NOMO-1 (cell line): ENCODE results near the gene SAE1.
"Not testable (repeated sequence)": the region's sequence is repeated elsewhere in the genome, so short reads cannot be mapped to it uniquely, and the experiment has no call there.

ENCODE experiments used
- DNase-seq, 2 experiments: peaks; one replicate each; lab custom pipeline; 2025; ENCODE audit not compliant: unreplicated experiment in 2 of 2; lab: John Stamatoyannopoulos, UW

SAE1 gene

DNA sequence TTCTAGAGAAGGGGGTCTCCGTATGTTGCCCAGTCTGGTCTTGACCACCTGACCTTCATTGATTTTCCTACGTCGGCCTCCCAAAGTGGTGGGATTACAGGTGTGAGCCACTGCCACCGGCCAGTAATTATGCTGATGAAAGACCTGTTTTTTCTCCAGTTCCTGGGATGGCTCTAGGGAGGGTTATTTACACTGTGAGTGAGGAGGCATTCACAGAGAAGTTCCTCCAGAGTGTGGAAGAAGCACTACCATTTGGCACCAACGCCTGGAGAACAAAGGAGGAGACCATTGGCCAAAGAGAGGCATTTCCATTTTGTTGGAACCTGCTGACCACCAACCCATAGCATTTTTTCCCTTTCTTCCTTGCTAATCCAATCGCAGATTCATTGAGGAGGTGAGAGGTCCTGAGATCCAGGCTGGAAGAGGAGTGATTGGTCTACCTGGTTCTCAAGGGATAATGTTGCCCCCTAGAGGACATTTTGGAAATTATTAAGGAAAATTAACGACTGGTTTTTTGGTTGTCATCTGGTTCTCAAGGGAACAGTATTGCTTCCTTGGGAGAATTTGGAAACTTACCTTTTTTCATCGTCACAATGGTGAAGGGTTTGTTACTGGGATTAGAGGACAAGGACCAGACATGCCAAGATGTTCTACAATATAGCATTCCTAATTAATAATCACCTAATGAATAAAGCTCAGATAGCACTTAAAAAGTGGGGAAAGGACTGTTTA lies 5.5 kb upstream of the SAE1 start:
- peak in 1 of 2 experiments; percentile 40 for DNase-seq

DNA sequence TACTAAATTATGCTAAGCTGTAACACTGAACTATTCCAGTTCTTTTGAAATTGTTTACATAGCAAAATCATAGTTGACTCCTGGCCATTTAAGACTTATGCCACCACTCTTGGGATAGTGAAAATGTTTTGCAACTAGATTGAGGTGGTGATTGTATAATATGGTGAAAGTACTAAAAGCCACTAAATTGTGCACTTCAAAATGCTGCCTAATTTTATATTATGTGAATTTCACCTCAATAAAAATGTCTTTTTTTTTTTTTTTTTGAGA lies 5.0 kb upstream of the SAE1 start:
- no peak for DNase-seq

DNA sequence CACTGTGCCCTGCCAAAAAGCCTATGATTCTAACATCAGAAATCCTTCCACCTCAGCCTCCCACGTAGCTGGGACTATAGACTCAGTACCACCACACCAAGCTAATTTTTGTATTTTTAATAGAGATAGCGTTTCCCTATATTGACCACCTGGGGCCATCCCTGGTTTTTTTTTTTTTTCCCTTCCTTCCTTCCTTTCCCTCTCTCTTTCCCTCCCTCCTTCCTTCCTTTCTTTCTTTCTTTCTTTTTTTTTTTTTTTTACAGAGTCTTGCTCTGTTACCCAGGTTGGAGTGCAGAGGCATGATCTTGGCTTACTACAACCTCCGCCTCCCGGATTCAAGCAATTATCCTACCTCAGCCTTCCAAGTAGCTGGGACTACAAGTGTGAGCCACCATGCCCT lies 1.1 kb upstream of the SAE1 start:
- DNase-seq: no peak

DNA sequence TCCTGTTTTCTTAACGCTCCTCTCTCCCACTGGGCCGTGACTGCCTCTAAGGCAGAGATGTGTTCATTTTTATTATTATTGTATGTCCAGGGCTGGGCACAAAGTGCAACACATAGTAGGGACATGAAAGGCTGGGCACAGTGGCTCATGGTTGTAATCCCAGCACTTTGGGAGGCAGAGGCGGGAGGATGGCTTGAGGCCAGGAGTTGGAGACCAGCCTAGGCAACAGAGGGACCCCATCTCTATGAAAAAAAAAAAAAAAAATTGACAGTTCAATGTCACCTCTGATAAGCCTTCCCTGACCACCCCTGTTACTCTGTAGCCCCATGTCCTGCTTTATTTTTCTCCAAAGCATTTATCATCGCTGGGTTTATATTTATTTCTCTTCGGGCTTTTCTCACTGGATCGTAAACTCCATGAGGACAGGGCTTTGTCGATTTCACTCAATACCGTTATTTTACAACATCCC lies 481 bp upstream of the SAE1 start:
- no peak for DNase-seq

DNA sequence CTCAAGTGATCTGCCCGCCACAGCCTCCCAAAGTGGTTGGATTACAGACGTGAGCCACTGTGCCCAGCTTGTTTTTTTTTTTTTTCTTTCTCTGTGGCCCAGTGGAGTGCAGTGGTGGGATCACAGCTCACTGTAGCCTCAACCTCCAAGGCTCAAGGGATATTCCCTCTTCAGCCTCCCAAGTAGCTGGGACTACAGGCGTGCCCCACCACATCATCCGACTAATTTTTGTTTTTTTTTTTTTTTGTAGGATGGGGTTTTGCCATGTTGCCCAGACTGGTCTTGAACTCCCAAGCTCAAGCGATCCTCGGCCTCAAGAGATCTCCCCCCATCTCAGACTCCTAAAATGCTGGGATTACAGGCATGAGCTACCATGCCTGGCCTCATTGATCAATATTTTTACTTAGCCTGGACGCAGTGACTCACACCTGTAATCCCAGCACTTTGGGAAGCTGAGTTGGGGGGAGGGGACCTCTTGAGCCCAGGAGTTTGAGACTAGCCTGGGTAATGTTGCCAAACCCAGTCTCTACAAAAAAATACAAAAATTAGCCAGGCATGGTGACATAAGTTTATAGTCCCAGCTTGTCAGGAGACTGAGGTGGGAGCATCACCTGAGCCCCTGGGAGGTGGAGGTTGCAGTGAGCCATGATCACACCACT lies 1.7 kb downstream of the SAE1 start:
- DNase-seq: no peak

DNA sequence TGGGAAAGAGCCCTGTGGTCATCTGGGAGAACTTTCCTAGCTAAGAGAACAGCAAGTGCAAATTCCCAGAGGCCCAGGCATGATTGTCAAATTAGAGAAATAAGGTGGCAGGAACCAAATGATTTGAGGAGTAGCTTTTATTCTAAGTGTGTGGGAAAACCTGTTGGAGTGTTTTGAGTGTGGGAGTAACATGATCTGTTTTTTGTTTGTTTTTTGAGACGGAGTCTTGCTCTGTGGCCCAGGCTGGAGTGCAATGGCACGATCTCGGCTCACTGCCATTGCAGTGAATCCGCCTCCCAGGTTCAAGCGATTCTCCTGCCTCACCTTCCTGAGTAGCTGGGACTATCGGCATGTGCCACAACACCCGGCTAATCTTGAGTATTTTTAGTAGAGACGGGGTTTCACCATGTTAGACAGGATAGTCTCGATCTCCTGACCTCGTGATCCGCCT lies 2.4 kb downstream of the SAE1 start:
- no peak for DNase-seq

DNA sequence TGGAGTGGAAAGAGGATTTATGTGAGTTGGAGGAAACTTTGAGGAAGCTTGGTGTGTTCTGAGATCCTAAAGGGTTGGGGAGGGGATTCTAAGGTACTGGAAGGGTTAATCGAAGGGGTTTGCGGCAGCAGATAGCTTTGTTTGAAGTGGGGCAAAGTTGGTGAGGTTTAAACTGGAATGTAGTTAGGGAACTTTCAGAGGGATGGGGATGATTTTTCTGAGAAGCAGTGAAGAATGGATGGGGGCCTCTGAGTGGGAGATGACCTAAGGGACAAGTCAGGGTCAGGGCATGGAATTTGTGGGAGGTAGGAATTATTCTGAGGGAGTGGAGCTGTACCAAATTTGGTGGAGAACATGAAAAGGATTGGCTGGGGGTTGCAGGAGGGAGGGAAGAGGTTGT lies 3.9 kb downstream of the SAE1 start:
- DNase-seq: no peak

DNA sequence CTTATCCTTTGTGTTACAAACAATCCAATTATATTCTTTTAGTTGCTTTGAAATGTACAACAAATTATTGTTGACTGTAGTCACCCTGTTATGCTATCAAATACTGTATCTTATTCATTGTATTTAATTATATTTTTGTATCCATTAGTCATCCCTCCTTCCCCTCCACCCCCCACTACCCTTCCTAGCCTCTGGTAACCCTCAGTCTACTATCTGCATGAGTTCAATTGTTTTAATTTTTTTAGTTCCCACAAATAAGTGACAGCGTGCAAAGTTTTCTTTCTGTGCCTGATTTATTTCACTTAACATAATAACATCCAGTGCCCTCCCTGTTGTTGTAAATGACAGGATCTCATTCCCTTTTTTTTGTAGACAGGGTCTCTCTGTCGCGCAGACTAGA lies 4.5 kb downstream of the SAE1 start:
- no peak for DNase-seq

DNA sequence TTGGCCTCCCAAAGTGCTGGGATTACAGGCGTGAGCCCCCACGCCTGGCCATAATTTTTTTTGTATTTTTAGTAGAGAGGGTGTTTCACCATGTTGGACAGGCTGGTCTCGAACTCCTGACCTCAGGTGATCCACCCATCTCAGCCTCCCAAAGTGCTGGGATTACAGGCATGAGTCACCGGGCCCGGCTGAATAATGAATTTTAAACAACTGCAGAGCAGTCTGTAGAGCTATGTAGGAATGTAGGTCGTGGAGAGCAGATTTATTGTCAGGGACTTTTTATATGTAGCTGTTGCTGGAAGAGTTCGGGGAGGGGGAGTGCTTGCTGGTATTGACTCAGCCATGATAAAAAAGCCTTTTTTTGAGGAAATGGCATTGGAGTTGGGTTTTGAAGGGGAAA lies 10.6 kb downstream of the SAE1 start:
- DNase-seq: not testable (repeated sequence)

DNA sequence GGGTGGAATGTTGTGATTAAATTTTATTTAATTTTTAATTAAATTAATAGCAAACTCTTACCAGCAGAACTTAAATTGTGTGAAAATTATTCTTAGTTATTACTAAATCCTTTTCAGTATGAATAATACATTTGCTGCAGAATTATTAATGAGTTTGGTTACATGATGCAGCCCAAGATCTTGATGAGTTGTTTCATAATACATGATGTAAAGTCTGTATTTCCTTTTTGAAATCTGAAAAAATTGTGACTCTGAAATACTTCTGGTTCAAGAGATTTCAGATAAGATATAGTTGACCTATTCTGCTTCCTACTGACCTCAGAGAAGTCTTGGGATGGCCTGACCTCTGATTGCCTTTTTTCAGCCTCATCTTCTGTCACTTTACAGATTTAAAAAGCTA lies 11.1 kb downstream of the SAE1 start:
- DNase-seq: no peak

DNA sequence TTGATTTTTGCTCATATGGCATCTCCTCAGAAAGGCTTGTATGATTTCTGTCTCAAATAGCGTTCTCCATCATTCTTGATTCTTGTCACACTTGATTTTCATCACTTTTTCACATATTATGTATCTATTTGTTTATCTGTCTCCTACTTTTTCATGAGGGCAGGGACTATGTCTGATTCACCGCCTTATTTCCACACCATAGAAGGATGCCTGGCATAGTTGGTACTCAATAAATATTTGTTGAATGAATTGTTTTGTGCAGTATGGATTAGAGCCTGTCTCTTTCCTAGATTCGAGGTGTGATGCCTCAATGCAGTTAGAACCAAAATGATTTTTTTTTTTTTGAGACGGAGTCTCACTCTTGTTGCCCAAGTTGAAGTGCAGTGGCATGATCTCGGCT lies 12.1 kb downstream of the SAE1 start:
- DNase-seq: no peak

DNA sequence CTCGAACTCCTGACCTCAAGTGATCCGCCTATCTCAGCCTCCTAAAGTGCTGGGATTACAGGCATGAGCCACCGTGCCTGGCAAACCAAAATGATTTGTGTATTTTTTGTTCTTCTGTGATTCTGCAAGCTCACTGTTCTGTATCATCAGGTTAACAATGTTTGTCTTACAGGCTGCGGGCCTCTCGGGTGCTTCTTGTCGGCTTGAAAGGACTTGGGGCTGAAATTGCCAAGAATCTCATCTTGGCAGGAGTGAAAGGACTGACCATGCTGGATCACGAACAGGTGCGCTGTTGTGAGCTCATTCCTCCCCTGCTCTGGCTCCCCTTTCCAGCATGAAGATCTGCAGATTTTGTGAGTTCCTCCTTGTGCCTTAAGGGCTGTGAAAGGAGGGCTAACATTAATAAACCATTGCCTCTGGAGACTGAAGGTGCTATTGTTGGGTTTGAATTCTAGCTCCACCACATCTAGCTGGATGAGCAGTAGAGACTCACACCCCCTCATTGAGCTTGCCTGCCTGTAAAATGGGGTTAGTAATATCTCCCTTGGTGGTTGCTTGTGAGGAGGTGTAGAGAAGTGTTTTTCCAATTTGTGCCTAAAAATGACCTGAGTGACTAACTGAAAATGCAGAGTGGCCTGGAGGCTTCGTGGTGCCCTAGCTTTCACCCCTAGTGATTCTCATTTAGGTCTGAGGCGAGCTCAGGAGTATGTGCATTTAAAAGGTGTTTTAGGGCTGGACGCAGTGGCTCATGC lies 12.9 kb downstream of the SAE1 start:
- DNase-seq: no peak

DNA sequence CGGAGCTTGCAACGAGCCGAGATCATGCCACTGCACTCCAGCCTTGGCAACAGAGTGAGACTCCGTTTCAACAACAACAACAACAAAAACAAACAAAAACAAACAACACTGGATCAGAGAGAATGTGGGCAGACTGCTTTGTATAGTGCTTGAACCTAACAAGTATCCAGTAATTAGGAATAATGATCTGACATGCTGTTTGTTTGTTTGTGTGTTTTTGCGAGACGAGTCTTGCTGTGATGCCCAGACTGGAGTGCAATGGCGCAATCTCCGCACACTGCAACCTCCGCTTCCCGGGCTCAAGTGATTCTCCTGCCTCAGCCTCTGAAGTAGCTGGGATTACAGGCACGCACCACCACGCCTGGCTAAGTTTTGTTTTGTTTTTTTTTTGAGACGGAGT lies 14.0 kb downstream of the SAE1 start:
- DNase-seq: no peak

DNA sequence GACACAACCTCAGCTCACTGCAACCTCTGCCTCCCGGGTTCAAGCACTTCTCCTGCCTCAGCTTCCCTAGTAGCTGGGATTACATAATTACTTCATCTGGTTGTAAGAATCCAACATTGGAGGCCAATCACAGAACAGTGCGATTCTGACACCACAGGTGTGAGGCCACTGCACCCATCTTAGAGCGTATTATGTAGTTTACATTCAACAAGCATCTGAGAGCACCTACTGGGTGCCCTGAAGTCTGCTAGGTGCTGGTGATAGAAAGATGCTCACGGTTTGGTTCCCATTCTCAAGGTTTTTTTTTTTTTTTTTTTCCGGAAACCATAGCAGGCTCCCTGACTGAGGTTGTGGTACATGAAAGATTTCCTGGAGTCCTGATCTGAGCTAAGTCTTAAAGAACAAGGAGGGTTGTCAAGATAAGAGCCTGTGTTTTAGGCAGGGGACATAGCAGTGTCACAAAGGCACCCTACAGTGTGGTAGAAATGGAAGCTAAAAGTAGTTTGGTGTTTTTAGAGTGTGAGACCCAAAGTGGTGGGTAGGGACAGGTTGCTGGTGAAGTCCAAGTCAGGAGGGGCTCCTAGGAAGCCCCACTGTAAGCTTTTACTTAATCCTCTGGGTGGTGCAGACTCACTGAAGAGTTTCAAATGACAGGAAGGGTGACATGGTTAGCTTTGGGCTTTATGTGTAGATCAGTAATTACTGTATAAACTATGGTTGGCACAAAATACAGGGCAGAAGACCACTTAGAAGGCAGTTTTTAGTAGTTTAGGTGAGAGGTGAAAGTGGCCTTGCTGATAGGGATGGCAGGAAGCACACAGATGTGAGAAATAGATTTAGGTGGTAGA lies 15.2 kb downstream of the SAE1 start:
- no peak for DNase-seq

DNA sequence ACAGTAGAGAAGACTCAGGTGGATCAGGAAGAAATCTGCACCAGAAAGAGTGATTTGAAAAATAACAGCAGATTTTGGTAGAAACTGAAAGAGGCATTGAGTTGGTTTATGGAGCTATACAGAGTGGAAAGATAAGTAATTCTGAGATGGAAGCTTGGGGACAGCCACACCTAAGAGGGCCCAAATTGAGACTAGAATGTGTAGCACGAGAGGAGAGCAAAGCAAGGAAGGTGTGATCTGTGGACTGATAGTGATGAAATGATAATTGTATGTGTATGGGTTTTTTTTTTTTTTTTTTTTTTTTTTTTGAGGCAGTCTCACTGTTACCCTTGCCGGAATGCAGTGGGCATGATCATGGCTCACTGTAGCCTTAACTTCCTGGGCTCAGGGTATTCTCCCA lies 16.3 kb downstream of the SAE1 start:
- DNase-seq: no peak

DNA sequence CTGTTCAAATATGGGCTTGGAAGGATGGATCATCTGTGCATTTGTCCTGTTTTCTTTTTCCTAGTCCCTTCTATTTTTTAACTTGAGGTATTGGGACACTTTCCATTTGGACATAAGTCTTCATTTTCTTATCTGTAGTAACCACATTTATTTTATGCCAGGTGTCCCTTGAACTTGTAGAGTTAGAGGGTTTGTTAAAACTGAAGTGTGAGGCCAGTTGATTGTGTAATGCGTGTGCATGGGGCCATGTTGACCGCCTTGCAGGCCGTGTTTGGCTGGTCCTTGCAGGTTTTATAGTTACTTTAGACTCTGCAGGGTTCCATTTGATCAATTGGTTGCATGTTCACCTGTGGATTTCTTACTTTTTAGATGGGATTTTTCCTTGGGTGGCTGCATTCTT lies 21.0 kb downstream of the SAE1 start:
- DNase-seq: no peak

DNA sequence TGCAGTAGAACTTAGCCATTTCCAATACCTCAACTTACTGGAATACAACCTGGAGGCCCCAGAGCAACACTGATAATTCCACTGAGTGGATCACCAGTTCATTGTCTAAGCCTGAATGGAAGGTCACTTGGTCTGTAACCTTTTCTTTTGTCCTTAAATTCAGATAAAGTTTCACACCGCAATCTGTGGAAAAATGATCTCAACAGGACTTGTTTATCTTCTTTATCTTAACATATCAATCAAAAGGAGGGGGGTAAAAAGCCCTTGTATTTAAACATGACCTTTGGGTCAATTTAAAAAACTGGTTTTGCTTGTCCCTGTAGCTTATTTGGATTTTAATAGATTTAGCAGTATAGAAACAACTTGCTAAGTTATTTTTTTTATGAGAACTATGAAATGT lies 21.6 kb downstream of the SAE1 start:
- no peak for DNase-seq

DNA sequence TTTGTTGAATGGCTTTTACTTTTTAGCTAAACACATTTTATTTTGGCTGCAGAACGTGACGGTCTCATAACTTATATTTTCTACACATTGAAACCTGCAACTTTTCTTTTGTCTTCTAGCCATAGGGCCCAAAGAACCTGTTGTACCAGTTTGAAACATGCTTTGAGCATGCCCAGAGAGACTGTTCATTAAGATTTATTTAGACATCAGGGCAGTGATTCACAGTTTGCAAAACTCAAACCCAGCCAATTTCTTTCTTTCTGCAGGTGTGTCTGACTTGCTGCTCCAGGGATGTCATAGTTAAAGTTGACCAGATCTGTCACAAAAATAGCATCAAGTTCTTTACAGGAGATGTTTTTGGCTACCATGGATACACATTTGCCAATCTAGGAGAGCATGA lies 22.0 kb downstream of the SAE1 start:
- DNase-seq: no peak

DNA sequence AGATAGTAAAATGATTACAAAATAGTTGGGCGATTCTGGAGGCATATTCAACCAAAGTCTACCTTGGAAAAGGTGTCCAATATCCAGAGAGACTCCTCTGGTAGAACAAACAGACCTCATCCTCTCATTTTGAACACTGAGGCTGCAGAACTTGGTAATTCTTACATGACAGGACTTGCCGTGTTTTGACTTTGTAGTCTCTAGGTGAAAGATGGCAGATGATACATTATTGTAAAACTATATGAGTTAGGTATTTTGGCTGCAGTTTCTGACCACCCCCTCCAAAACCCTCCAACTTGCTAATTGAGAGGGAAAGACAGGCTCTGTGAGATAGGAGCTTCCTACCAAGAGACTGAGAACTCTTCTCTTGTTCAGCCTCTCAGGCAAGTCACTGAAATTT lies 22.6 kb downstream of the SAE1 start:
- DNase-seq: no peak

DNA sequence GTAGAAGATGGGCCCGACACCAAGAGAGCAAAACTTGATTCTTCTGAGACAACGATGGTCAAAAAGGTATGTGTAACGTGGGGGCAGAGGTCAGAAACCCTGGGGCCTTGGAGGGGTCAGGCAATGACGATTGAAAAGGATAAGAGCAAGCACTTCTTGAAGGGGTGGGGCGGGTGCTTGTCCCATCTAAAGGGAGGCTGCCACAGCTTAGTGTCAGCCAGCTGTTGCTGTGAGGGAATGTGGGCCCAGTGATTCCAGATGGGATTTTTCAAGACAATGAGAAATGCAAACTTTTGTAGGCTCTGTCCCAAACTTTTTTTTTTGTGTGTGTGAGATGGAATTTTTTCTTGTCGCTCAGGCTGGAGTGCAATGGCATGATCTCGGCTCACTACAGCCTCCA lies 24.5 kb downstream of the SAE1 start:
- DNase-seq: no peak

DNA sequence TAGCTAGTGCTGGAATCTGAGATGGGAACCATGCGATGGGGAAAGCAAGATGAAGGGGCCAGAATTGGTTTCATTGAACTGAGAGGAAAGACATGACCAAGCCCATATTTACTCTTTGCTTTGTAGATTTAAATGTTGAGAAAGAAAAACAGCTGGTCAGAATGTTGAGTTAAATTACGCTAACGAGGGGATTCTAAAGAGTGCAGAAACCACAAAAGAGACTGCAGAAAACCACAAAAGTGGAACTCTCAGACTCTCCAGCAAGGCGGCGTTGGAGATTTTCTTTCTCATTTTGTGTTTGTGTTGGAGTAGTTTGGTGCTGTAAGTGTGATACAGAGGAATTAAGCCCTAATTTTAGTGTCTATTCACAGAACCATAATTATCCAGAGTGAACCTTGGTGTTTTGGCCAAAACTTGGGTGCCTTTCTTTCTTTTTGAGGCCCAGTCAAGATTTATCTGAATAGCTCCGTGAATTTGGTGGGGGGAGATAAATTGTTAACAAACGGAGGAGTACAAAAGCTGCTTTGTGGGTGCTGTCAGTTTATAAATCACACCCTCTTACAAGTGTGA lies 26.3 kb downstream of the SAE1 start:
- peak; percentile 9 to 88 for DNase-seq
